ENCODE data around the gene ARID1B.
A peak's percentile ranks its signal among the peaks of the same experiment; 100 is the strongest.

The ARID1B gene

DNA sequence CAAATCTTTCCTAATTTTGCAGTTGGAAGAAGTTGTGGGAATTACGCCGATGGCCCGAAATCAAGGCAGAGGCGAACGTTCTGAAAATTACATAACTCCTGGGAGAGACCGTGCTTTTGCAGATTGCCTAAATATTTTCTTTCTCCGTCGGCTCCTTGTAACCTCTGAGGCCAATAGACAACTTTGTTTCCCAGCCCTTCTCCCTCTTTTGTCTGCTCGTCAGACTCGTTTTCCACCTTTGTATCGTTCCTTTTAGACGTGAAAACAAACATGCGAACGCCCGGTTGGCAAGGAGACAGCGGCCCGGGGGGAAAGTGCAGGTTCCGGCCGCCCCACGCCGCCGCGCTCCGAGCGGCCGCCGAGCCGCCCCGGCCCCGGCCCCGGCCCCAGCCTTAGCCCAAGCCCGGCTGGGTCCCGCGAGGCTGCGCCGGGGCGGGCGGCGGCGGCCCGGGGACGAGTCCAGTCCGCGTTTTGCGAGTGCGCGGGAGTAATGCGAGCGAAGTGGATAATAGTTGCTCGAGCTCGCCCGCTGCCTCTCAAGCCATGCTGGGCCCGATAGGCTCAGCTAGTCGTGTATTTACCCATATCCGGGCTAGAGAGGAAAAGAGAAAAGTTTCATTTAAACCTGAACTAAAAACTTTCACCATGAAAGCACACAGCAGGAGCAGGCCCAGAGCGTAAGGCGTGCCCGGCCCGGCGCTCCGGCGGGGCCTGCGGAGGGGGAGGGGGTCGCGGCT is at the start of gene ARID1B:
TSS of gene ARID1B (plus strand) at position 539 of the 737 bp plus-strand sequence. CDS start 303 bp downstream, outside the sequence.
- DNase-seq (ENCODE audit: extremely low read depth in 1 of 2, low read depth in 1 of 2): peak; percentile 48 to 52

DNA sequence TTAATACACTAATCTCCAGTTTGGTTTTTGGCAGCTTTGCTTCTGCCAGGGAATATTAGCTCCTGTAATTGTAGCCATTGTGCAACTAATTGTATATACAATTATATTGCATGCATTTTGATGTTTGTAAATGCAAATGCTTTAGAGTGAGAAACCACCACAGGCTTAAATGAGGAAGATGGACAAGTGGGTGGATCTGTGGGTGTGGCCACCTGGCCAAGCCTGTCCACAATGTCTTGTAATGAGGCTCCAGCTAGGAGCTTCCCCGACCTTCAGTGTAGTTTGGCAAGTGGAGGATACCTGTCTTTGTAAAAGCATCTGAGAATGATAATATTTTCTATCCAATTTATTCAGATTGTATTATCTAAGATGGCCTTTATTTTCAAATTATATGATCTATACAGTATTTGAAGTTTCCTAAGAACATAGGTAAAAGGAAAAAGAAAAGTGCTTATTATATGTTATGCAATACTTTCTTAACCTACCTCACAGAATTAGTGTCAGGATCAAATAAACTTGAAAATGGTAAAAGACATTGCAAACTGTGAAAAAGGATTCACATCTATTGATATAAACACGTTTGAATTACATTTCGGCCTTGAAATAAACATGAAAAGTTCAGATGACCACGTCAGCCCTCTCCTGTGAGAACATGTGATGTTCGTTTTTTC is 49.3 kb upstream of the ARID1B start:
- no peak for DNase-seq (ENCODE audit: extremely low read depth in 1 of 2, low read depth in 1 of 2)

DNA sequence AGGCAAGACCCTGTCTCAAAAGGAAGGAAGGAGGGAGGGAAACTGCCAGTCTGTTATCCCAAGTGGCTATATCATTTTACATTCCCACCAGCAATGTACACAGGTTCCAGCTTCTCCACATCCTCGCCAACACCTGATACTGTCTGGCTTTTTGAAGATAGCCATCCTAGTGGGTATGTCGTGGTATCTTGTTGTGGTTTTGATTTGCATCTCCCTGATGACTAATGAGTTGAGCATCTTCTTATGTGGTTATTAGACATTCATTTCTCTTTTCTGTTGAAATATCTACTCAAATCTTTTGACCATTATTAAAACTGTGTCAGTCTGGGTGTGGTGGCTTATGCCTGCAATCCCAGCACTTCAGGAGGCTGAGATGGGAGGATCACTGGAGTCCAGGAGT is 47.9 kb upstream of the ARID1B start:
- no peak for DNase-seq (ENCODE audit: extremely low read depth in 1 of 2, low read depth in 1 of 2)

GRCh38 chr6:156731396-156731795 is 45.8 kb upstream of the ARID1B start:
- DNase-seq (ENCODE audit: extremely low read depth in 1 of 2, low read depth in 1 of 2): no peak

- no peak for DNase-seq (ENCODE audit: extremely low read depth in 1 of 2, low read depth in 1 of 2)
Observed at GRCh38 chr6:156735751-156736150, 41.4 kb upstream of the ARID1B start.

- no peak for DNase-seq (ENCODE audit: extremely low read depth in 1 of 2, low read depth in 1 of 2)
Observed at GRCh38 chr6:156740604-156741003, 36.6 kb upstream of the ARID1B start.

DNA sequence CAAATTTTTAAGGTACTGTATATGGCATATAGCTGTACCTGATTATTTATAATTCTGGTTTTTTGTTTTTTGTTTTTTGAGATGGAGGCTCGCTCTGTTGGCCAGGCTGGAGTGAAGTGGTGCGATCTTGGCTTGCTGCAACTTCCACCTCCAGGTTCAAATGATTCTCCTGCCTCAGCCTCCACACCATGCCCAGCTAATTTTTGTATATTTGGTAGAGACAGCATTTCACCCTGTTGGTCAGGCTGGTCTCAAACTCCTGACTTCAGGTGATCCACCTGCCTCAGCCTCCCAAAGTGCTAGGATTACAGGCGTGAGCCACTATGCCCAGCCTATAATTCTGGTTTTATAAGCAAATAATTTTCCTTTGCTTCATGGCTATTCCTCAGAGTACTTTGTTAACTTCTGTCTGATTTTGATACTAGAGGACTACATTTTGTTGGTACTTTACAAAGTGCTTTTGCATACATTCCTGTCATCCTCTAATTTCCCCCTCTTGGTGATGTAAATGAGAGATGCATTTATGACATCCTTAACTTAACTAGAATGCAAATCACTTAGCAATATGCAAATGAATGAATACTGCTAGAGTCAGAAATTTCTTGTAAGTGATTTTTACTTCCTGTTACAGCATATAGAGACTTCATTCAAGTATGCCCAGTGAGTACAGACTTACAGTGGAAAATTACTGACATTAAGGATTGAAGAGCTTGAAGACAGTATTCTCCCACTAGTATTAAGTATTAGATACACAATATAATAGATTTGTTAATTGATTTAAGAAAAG is 35.7 kb upstream of the ARID1B start:
- DNase-seq (ENCODE audit: extremely low read depth in 1 of 2, low read depth in 1 of 2): no peak

DNA sequence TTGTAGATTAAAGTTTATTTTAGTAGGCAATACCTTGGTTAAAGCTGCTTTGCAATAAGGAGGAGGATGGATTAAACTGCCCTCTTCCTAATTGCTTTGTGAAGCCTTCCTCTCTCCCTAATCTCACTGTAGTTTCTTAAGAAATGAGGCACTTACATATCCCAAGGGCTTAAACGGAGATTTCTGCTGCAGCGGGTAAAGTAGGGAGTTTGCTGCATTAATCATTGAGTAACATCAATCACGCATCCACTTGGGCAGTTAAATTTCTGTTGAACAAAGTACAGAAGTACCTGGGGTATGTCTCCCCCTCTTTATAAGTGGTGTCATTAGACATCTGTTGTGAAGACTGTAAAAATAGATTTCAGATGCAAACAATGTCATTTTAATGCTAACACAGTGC is 29.5 kb upstream of the ARID1B start:
- no peak for DNase-seq (ENCODE audit: extremely low read depth in 1 of 2, low read depth in 1 of 2)

GRCh38 chr6:156748504-156748903 is 28.7 kb upstream of the ARID1B start:
- no peak for DNase-seq (ENCODE audit: extremely low read depth in 1 of 2, low read depth in 1 of 2)

DNA sequence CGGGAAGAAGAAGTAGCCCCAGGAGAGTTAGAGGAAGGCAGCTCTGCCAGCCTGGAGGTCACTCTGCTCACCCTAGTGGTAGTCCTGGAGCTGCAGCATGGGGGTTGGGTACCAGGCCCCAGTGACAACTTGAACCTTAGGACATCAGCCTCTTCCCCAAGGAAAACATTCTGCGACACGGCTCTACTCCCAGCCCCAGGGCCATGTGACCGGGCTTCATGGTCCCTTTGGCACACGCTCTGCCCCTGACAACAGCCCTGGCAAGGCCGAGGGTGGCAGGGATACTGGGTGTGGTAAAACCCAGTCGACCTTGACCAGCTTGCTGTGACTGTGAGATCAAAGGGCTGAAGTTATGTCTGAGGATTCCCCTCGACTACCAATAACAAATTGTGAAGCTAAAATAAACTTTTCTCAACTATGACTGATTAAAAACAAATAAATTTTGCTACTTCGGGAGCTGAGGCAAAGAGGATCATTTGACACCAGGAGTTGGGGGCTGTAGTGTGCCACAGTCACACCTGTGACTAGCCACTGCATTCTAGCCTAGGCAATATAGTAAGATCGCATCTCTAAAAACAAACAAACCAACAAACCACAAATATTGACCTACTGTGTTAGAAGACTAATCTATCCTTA is 24.4 kb upstream of the ARID1B start:
- no peak for DNase-seq (ENCODE audit: extremely low read depth in 1 of 2, low read depth in 1 of 2)

DNA sequence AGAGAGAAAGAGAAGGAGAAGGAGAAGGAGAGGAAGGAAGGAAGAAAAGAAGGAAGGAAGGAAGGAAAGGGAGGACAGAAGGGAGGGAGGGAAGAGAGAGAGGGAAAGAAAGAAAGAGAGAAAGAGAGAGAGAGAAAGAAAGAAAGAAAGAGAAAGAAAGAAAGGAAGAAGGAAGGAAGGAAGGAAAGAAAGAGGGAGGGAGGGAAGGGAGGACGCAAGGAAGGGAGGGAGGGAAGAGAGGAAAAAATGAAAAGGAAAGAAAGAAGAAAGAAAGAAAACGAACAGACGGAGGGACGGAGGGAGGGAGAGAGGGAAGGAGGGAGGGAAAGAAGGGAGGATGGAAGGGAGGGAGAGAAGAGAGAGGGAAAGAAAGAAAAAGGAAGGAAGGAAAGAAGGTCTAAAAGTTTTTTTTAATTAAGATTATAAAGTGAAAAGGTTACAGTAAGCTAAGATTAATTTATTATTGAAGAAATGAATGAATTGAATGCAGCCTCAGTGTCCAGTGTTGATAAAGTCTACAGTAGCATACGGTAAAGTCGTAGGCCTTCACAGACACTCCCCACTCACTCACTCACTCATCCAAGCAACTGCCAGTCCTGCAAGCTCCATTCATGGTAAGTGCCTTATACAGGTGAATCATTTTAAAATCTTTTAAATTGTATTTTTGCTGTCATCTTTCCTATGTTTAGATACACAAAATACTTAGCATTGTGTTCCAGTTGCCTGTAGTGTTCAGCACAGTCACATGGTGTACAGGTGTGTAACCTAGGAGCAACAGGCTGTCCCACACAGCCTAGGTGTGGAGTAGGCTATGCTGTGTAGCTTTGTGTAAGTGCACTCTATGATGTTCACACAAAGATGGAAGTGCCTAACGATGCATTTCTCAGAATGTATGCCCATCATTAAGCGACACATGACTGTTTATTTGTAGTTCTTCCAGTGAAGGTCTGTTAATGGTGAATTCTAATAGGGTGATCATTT is 20.3 kb upstream of the ARID1B start:
- no peak for DNase-seq (ENCODE audit: extremely low read depth in 1 of 2, low read depth in 1 of 2)

DNA sequence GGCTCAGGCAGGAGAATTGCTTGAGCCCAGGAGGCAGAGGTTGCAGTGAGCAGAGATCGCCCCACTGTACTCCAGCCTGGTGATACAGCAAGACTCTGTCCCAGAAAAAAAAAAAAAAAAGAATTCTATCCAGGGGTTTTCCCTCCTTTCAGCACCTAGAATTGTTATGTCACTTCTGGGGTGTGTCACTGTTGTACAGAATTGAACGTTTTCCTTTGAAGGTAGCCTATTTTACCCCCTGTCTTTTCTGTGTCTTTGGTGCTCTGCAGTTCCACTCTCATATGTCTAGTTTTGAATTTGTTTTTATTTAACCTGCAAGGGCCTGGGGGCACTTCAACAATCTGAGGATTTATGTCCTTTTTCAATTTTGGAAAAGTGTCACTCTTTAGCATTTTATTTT is 19.3 kb upstream of the ARID1B start:
- no peak for DNase-seq (ENCODE audit: extremely low read depth in 1 of 2, low read depth in 1 of 2)

DNA sequence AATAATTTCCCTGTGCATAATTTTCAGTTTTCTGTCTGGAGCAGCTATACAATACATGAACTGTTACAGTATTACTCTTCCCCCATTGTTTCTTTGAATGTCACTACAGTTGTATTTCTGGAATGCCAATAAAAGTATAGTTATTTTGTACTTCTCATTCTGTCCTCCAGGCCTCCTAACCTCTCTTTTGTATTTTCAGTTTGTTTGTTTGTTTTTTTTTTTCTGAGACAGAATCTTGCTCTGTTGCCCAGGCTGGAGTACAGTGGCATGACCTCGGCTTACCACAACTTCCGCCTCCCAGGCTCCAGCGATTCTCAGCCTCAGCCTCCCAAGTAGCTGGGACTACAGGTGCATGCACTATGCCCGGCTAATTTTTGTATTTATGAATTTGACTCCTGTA is 16.8 kb upstream of the ARID1B start:
- no peak for DNase-seq (ENCODE audit: extremely low read depth in 1 of 2, low read depth in 1 of 2)

GRCh38 chr6:156762547-156762946 is 14.6 kb upstream of the ARID1B start:
- DNase-seq (ENCODE audit: extremely low read depth in 1 of 2, low read depth in 1 of 2): no peak

- no peak for DNase-seq (ENCODE audit: extremely low read depth in 1 of 2, low read depth in 1 of 2)
Observed at GRCh38 chr6:156765117-156765516, 12.1 kb upstream of the ARID1B start.

- DNase-seq (ENCODE audit: extremely low read depth in 1 of 2, low read depth in 1 of 2): no peak
Observed at GRCh38 chr6:156767603-156768467, 9.3 kb upstream of the ARID1B start.

DNA sequence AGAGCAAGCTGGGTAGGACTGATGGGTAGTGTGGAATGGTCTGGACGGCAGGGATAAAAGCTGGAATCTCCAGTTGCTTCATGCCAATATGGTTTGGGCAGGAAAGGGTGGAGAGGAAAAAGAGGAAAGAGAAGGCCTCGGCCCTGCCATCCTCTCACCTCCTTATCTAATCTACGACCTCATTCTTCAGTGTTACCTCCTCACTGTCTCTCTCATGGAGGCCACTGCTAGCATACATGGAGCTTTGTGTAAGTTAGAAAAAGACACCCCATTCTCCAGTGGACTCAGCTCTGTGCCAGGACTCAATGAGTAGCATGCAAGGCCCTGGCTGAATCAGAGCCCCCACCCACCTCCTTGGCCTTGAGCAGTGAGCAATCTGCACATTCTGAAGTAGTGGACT is 6.1 kb upstream of the ARID1B start:
- DNase-seq (ENCODE audit: extremely low read depth in 1 of 2, low read depth in 1 of 2): no peak

GRCh38 chr6:156771761-156772160 is 5.4 kb upstream of the ARID1B start:
- DNase-seq (ENCODE audit: extremely low read depth in 1 of 2, low read depth in 1 of 2): no peak

- DNase-seq (ENCODE audit: extremely low read depth in 1 of 2, low read depth in 1 of 2): no peak
Observed at GRCh38 chr6:156773476-156773875, 3.7 kb upstream of the ARID1B start.
